Type B pancreatic cell (in vitro differentiated cells): ENCODE measurements around the gene IST1. TPM values are rescaled to one million over a fixed set of nuclear protein-coding genes. Genes with fewer than 3 reads are reported as not detected.

Experiments used
- DNase-seq: peaks from one replicate; pipeline ENCODE4 v3.0.0; 2021; ENCODE audit warnings: mixed read lengths; ENCODE audit not compliant: unreplicated experiment; ENCODE audit errors: extremely low spot score
- H3K27ac Mint-ChIP-seq: 2 replicates; pipeline ENCODE4 v1.8.0; 2021; ENCODE audit warnings: mild to moderate bottlenecking, mixed read lengths
- H3K27me3 Mint-ChIP-seq: 2 replicates; pipeline ENCODE4 v1.8.0; 2021; ENCODE audit warnings: mixed read lengths
- H3K36me3 Mint-ChIP-seq: 2 replicates; pipeline ENCODE4 v1.8.0; 2021; ENCODE audit warnings: mixed read lengths
- H3K4me1 Mint-ChIP-seq: one replicate; pipeline ENCODE4 v1.8.0; 2021; ENCODE audit warnings: mixed read lengths; ENCODE audit not compliant: unreplicated experiment
- H3K4me3 Mint-ChIP-seq: 2 replicates; pipeline ENCODE4 v1.8.0; 2021; ENCODE audit warnings: mild to moderate bottlenecking, mixed read lengths
- H3K9me3 Mint-ChIP-seq: 2 replicates; pipeline ENCODE4 v1.8.0; 2021; ENCODE audit warnings: mixed read lengths
- CTCF ChIP-seq: fragments of 200-600 bp; sonication (generic); conservative IDR thresholded peaks from 2 replicates; pipeline ENCODE4 v1.5.0; 2021; ENCODE audit warnings: antibody characterized with exemption, mild to moderate bottlenecking
- total RNA-seq: library from RNA; stranded (reverse); gene quantifications from 2 replicates; pipeline ENCODE4 v1.2.1, GENCODE V29; 2021; ENCODE audit warnings: low replicate concordance

IST1 gene
- total RNA-seq, 1 donor from 2014 or later: 233 TPM

- no peaks in the 10 kb centered on the region for H3K4me1 Mint-ChIP-seq
- DNase-seq: no peak
- H3K27ac Mint-ChIP-seq: no peak overlapping the region
- TF ChIP-seq CTCF: no peak
- no peak overlapping the region for H3K4me3 Mint-ChIP-seq
- H3K27me3 Mint-ChIP-seq: no peaks in the 10 kb centered on the region
- H3K36me3 Mint-ChIP-seq: no peaks in the 10 kb centered on the region
- no peaks in the 10 kb centered on the region for H3K9me3 Mint-ChIP-seq
These were observed 59.4 kb downstream of the IST1 start for GRCh38 chr16:71954699-71955195.

GRCh38 chr16:71956486-71956885 is 61.2 kb downstream of the IST1 start:
- H3K4me3 Mint-ChIP-seq: no peak overlapping the region
- H3K36me3 Mint-ChIP-seq: no peaks in the 10 kb centered on the region
- no peak overlapping the region for H3K27ac Mint-ChIP-seq
- H3K9me3 Mint-ChIP-seq: no peaks in the 10 kb centered on the region
- TF ChIP-seq CTCF: no peak
- no peak for DNase-seq
- no peaks in the 10 kb centered on the region for H3K27me3 Mint-ChIP-seq
- peaks cover 6% of the 10 kb centered on the region for H3K4me1 Mint-ChIP-seq

- peak; percentile 89 for TF ChIP-seq CTCF
- no peaks in the 10 kb centered on the region for H3K36me3 Mint-ChIP-seq
- DNase-seq: peak; percentile 84
- H3K27ac Mint-ChIP-seq: no peak overlapping the region
- H3K9me3 Mint-ChIP-seq: no peaks in the 10 kb centered on the region
- peaks cover 8% of the 10 kb centered on the region for H3K4me1 Mint-ChIP-seq
- no peak overlapping the region for H3K4me3 Mint-ChIP-seq
- H3K27me3 Mint-ChIP-seq: no peaks in the 10 kb centered on the region
These were observed 66.0 kb downstream of the IST1 start for GRCh38 chr16:71961066-71962039.

GRCh38 chr16:71963125-71963875 is 68.0 kb downstream of the IST1 start:
- Mint-ChIP-seq H3K27me3 (no peaks in the 10 kb centered on the region), H3K4me1 (peaks cover 8% of the 10 kb centered on the region), H3K27ac (no peak overlapping the region), H3K9me3 (no peaks in the 10 kb centered on the region), H3K36me3 (no peaks in the 10 kb centered on the region), H3K4me3 (no peak overlapping the region)
- no peak for TF ChIP-seq CTCF
- DNase-seq: no peak

- Mint-ChIP-seq H3K27me3 (no peaks in the 10 kb centered on the region), H3K4me3 (no peak overlapping the region), H3K4me1 (peaks cover 8% of the 10 kb centered on the region)
These were observed 69.9 kb downstream of the IST1 start for GRCh38 chr16:71965223-71965622.

More at GRCh38 chr16:71965223-71965622, 69.9 kb downstream of the IST1 start:
- no peaks in the 10 kb centered on the region for H3K9me3 Mint-ChIP-seq
- no peaks in the 10 kb centered on the region for H3K36me3 Mint-ChIP-seq
- no peak overlapping the region for H3K27ac Mint-ChIP-seq
- no peak for TF ChIP-seq CTCF
- DNase-seq: no peak
